ENCODE results near the gene GZMM. TPM values are rescaled to one million over a fixed set of nuclear protein-coding genes. Genes with fewer than 3 reads are reported as not detected.

Gene GZMM
- total RNA-seq, 2 donors from 2014 or later: 0.51 TPM; not detected in 1

GRCh38 chr19:548886-549830 lies 5.3 kb downstream of the GZMM start:
- Mint-ChIP-seq H3K36me3 (ENCODE audit: low read depth) (no peaks in the 10 kb centered on the region), H3K4me1 (no peaks in the 10 kb centered on the region), H3K27ac (no peak overlapping the region), H3K4me3 (no peak overlapping the region), H3K9me3 (no peaks in the 10 kb centered on the region), H3K27me3 (ENCODE audit: insufficient read depth) (peaks cover 4% of the 10 kb centered on the region)
- Histone ChIP-seq H3K4me3 (ENCODE audit: low read length) (no peak overlapping the region), H3K4me1 (ENCODE audit: control insufficient read depth, insufficient read depth, low read length) (no peaks in the 10 kb centered on the region), H3K9me3 (ENCODE audit: control insufficient read depth, low read length) (no peaks in the 10 kb centered on the region), H3K36me3 (ENCODE audit: control insufficient read depth, insufficient read depth, low read length) (no peaks in the 10 kb centered on the region), H3K27me3 (ENCODE audit: control insufficient read depth, insufficient read depth, low read length, poor library complexity, severe bottlenecking) (no peaks in the 10 kb centered on the region), H3K9ac (ENCODE audit: extremely low read depth, low read length, poor library complexity, severe bottlenecking) (no peak overlapping the region), H3K27ac (ENCODE audit: low read depth, low read length) (no peak overlapping the region)
- 92 to 93% methylated on average over 30 to 52 of the region's 52 CpGs for WGBS, 2 experiments (ENCODE audit: insufficient coverage in 1 of 2, insufficient read length in 1 of 2)
- TF ChIP-seq CTCF (conservative IDR thresholded peaks at IDR 0.05): no peak
- peak; percentile 47 for DNase-seq

GRCh38 chr19:554817-555216 lies 11.0 kb downstream of the GZMM start:
- H3K9me3 ChIP-seq (ENCODE audit: control insufficient read depth, low read length): no peaks in the 10 kb centered on the region

GRCh38 chr19:555474-555808 lies 11.6 kb downstream of the GZMM start:
- Histone ChIP-seq H3K4me3 (ENCODE audit: low read length) (no peak overlapping the region), H3K4me1 (ENCODE audit: control insufficient read depth, insufficient read depth, low read length) (peaks cover 4% of the 10 kb centered on the region), H3K27me3 (ENCODE audit: control insufficient read depth, insufficient read depth, low read length, poor library complexity, severe bottlenecking) (no peaks in the 10 kb centered on the region), H3K27ac (ENCODE audit: low read depth, low read length) (no peak overlapping the region), H3K9me3 (ENCODE audit: control insufficient read depth, low read length) (no peaks in the 10 kb centered on the region), H3K9ac (ENCODE audit: extremely low read depth, low read length, poor library complexity, severe bottlenecking) (no peak overlapping the region), H3K36me3 (ENCODE audit: control insufficient read depth, insufficient read depth, low read length) (no peaks in the 10 kb centered on the region)
- peaks cover 4% of the 10 kb centered on the region for H3K27me3 Mint-ChIP-seq (ENCODE audit: insufficient read depth)
- no peaks in the 10 kb centered on the region for H3K9me3 Mint-ChIP-seq
- 82 to 97% methylated on average over 9 to 14 of the region's 14 CpGs for WGBS, 2 experiments (ENCODE audit: insufficient coverage in 1 of 2, insufficient read length in 1 of 2)
- no peak overlapping the region for H3K27ac Mint-ChIP-seq
- DNase-seq: no peak
- no peak for TF ChIP-seq CTCF (conservative IDR thresholded peaks at IDR 0.05)
- H3K4me3 Mint-ChIP-seq: no peak overlapping the region
- no peaks in the 10 kb centered on the region for H3K36me3 Mint-ChIP-seq (ENCODE audit: low read depth)
- H3K4me1 Mint-ChIP-seq: no peaks in the 10 kb centered on the region

More at GRCh38 chr19:554817-555216, 11.0 kb downstream of the GZMM start:
- Mint-ChIP-seq H3K36me3 (ENCODE audit: low read depth) (no peaks in the 10 kb centered on the region), H3K9me3 (no peaks in the 10 kb centered on the region), H3K4me1 (no peaks in the 10 kb centered on the region), H3K4me3 (no peak overlapping the region), H3K27ac (no peak overlapping the region), H3K27me3 (ENCODE audit: insufficient read depth) (peaks cover 4% of the 10 kb centered on the region)
- 89 to 95% methylated on average over 10 to 20 of the region's 20 CpGs for WGBS, 2 experiments (ENCODE audit: insufficient coverage in 1 of 2, insufficient read length in 1 of 2)
- H3K27ac ChIP-seq (ENCODE audit: low read depth, low read length): no peak overlapping the region
- no peak for TF ChIP-seq CTCF (conservative IDR thresholded peaks at IDR 0.05)
- no peak overlapping the region for H3K9ac ChIP-seq (ENCODE audit: extremely low read depth, low read length, poor library complexity, severe bottlenecking)
- DNase-seq: no peak
- H3K4me1 ChIP-seq (ENCODE audit: control insufficient read depth, insufficient read depth, low read length): peaks cover 4% of the 10 kb centered on the region
- no peaks in the 10 kb centered on the region for H3K27me3 ChIP-seq (ENCODE audit: control insufficient read depth, insufficient read depth, low read length, poor library complexity, severe bottlenecking)
- H3K36me3 ChIP-seq (ENCODE audit: control insufficient read depth, insufficient read depth, low read length): no peaks in the 10 kb centered on the region
- no peak overlapping the region for H3K4me3 ChIP-seq (ENCODE audit: low read length)
